ENCODE data around the gene CAMK1D.
A peak's percentile ranks its signal among the peaks of the same experiment; 100 is the strongest.
"Not testable (repeated sequence)": the region's sequence is repeated elsewhere in the genome, so short reads cannot be mapped to it uniquely, and the experiment has no call there.

Gene CAMK1D

DNA sequence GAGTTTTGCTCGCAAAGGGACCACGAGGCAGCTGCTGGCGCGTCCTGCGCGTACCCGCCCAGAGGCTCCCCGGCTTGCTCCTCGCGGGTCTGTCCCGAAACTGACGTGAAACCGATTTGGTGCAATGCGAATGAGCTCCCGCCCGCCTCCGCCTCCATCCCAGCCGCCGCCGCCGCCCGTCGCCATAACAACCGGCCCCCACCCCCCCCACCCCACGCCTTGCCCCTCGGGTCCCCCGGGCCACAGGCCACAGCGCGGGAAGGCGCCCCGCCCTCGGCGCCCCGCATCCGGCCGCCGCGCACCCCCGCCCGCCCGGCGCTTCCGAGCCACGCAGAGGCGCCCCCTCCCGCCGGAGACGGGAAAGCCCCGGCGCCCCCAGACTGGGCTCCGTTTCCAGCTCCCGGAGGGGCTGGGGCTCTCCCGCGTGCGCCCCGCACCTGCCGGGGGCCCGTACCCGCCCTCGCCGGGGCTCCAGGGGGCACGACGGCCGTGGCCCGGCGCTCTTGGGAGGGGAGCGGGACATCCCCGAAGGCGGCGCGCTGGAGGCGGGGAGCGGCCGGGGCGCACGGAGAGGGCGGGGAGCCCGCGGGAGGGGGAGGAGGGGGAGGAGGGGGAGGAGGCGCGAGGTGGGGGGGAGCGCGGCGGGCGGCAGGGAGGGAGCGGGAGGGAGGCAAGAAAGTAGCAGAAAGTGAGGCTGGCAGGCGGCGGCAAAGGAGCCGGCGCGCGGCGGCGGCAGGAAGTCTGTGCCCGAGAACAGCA, at the start of gene CAMK1D:
Gene CAMK1D (plus strand): TSS at position 678 of the 759 bp plus-strand sequence.
- DNase-seq (ENCODE audit: low spot score), result peak; percentile 80

GRCh38 chr10:12301036-12301435, 48.3 kb upstream of the CAMK1D start:
- not testable (repeated sequence) for DNase-seq (ENCODE audit: low spot score)

- no peak for DNase-seq (ENCODE audit: low spot score)
These were observed 41.3 kb upstream of the CAMK1D start for GRCh38 chr10:12308057-12308456.

GRCh38 chr10:12308736-12309375, 40.5 kb upstream of the CAMK1D start:
- no peak for DNase-seq (ENCODE audit: low spot score)

DNA sequence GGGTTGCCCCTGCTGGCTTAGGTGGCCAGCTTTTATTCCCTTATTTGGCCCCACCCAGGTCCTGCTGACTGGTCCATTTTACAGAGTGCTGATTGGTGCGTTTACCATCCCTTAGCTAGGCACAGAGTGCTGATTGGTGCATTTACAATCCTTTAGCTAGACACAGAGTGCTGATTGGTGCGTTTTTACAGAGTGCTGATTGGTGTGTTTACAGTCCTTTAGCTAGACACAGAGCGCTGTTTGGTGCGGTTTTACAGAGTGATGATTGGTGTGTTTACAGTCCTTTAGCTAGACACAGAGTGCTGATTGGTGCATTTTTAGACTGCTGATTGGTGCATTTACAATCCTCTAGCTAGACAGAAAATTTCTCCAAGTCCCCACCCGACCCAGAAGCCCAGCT, 39.6 kb upstream of the CAMK1D start:
- DNase-seq (ENCODE audit: low spot score), result not testable (repeated sequence)

DNA sequence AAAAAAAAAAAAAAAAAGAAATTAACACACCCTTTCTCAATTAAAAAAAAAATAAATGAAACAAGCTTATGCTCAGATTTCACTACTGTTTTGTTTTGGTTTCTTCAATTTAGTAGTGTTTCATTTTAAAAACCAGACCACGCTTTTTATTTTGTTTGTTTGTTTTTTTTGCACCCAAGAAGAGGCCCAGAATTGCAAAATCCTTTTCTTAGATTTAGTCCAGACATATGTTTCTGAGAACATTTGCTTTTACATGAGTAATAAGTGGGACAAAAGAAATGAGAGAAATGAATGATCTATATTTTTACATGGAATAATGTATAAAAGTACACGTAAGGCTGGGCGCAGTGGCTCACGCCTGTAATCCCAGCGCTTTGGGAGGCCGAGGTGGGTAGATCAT, 34.5 kb upstream of the CAMK1D start:
- no peak for DNase-seq (ENCODE audit: low spot score)

DNA sequence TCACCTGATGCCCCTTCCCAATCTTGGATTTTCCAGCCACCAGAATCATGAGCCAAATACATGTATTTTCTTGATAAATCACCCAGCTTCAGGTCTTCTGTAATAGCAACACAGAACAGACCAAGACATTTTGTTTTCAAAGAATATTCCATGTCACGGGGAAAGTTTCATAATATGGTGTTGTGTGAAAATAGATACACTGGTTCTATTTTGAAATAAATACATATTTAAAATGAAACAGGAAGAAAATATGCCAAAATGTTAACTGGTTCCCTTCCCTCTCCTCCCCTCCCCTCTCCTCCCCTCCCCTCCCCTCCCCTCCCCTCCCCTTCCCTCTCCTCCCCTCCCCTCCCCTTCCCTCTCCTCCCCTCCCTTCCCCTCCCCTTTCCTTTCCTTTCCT, 30.3 kb upstream of the CAMK1D start:
- DNase-seq (ENCODE audit: low spot score), result no peak

DNA sequence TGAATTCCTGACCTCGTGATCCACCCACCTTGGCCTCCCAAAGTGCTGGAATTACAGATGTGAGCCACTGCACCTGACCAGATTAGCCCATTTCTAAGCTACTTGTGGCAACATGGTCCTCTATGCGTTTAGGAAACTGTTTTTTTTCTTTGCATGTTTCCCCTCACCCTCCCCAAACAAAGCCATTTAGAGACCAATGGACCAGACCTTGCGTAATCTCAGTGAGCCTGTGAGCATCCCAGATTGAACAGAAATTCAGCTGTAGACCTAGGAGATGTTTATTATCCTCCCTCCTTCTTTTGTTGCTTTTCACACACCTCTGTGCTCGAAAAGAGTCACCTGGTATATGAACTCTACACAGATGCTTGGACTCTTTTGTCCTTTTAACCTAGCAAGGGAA, 28.5 kb upstream of the CAMK1D start:
- DNase-seq (ENCODE audit: low spot score), result no peak

- DNase-seq (ENCODE audit: low spot score), result no peak
These were observed 27.7 kb upstream of the CAMK1D start for GRCh38 chr10:12321641-12322040.

DNA sequence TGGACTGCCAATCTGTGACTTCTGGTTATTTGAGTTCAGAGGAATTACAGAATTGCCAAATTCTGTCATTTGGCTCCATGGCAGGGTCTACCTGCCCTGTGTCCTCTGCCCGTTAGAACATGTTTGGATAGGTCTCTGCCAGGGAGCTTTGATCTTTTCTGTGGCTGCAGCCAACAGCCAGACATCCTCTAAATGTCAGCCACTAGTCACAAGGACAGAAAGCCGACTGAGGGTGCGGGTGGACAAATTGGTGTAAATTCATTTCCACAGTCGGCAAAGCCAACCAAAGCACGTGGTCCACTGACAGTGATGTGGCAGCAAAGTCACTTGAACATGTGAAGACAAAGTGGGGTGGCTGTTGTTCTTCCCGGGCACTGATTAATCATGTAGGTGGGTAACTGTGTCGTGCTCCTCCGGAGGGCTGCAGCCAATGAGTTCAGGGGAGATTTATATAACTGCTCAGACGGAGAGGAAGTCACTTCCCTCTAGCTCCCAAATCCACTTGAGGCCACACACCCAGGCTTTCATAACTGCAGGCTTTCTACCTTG, 26.7 kb upstream of the CAMK1D start:
- no peak for DNase-seq (ENCODE audit: low spot score)

- DNase-seq (ENCODE audit: low spot score), result no peak
These were observed 24.8 kb upstream of the CAMK1D start for GRCh38 chr10:12324530-12324929.

DNA sequence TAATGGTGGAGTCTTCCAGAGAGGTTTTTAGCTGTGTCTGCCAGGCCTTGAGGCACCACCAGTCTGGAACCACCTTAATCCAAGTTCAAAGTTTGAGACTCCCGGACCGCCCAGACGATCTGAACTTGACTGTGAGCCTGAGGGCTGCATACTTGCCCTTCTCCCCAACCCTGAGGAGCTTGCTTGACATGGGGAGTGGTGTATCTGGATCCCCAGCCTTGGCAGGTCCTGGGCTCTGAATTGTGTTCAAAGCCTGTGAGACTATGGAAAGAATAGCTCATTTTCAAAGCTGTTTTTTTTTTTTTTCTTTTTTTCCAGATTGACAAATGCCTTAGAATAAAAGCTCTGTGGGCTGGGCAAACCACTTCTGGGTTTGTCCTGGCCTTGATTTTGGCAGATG, 22.3 kb upstream of the CAMK1D start:
- no peak for DNase-seq (ENCODE audit: low spot score)

- no peak for DNase-seq (ENCODE audit: low spot score)
These were observed 21.9 kb upstream of the CAMK1D start for GRCh38 chr10:12327476-12327875.

DNA sequence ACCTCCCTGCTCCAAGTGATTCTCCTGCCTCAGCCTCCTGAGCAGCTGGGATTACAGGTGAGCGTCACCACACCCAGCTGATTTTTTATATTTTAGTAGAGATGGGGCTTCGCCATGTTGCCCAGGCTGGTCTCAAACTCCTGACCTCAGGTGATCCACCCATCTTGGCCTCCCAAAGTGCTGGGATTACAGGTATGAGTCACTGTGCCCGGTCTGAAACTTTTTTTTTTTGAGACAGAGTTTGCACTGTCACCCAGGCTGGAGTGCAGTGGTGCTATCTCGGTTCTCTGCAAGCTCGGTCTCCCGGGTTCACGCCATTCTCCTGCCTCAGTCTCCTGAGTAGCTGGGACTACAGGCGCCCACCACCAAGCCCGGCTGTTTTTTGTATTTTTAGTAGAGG, 21.0 kb upstream of the CAMK1D start:
- DNase-seq (ENCODE audit: low spot score), result not testable (repeated sequence)

- DNase-seq (ENCODE audit: low spot score), result peak; percentile 27
These were observed 16.6 kb upstream of the CAMK1D start for GRCh38 chr10:12332572-12333379.

GRCh38 chr10:12333380-12334185, 15.8 kb upstream of the CAMK1D start:
- peak; percentile 82 for DNase-seq (ENCODE audit: low spot score)

GRCh38 chr10:12334186-12334530, 15.2 kb upstream of the CAMK1D start:
- DNase-seq (ENCODE audit: low spot score), result no peak

GRCh38 chr10:12335169-12335568, 14.2 kb upstream of the CAMK1D start:
- DNase-seq (ENCODE audit: low spot score), result not testable (repeated sequence)

GRCh38 chr10:12337453-12338372, 11.6 kb upstream of the CAMK1D start:
- no peak for DNase-seq (ENCODE audit: low spot score)

GRCh38 chr10:12338981-12339380, 10.4 kb upstream of the CAMK1D start:
- DNase-seq (ENCODE audit: low spot score), result no peak

DNA sequence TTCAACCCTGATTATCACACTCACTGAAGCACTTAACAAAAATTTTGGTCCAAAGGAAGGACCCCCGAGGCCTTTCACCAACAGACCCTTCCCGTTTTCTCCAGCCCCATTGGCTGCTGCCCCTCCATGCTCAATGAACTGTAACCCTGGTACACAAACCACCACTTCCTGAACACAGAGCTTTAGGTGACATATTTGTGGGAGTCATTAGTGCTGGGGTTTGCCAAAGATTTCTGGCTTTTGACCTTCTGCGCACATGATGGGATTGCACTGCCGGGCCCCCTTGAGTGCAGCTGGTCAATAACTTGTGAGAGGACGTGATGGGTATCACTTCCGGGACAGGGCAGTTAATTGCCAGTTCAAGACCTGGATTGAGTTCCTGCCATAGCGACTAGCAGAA, 9.0 kb upstream of the CAMK1D start:
- DNase-seq (ENCODE audit: low spot score), result no peak
